Endothelial cell of hepatic sinusoid (primary cell): ENCODE measurements around the gene DUS1L.

ENCODE experiments used
- in situ Hi-C: cut with HindIII; loops from 2 replicates; pipeline ENCODE4 v1.10.0; 2017; ENCODE audit warnings: low sequenced_read_pairs

The DUS1L gene

DNA sequence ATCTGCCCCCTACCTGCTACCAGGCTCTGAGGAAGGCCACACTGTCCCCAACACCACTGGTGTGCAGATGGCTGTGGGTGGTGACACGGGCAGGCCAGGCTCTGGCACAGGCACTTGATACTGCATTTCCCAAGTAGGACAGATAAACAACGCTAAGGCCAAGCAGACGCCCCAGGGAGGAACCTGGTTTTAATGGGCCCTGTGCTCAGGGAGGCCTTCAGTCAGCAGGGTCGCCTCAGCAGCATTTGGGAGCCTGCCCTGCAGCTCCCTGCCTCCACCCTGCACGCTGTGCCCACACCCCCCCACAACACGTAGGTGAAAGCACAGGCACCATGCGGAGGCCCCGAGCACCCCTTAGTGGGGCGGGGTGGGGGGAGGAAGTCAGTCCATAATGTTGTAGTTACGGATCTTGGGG is 35.7 kb upstream of the DUS1L start:
- in situ Hi-C loops: no loop called here

DNA sequence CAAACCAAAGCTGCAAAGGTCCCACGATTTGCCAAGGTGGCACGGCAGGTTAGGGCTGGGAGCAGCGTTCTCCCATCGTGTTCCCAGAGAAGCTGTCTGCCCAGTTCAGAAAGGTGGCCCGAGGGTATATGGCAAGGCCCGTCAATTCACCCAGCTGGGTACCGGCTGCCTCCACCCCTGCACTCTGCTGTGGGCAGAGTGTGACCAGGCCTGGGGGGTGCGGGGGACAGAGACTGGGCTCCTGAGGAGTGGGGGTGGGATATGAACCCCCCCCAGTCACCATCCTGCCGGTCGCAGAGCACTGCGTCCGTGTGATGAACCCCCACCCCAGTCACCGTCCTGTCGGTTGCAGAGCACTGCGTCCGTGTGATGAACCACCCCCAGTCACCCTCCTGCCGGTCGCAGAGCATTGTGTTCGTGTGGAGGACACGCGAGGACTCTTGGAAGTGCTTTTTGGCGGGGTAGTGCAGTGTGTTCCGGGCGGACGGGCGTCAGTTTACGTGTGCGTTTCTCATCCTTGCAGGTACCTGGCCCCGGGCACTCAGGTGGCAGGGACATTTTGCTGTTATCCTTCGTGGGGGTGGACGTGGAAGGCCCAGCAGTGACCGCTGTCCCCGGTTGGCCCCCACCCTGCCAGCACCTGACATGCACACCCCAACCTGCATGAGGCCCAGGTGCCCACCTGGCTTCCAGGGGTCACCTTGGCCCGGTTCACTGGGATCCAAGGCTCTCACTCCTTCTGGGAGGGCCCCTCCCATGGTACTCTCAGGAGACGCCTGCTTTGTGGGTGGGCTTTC is 35.1 kb upstream of the DUS1L start:
- in situ Hi-C loops: no loop called here

DNA sequence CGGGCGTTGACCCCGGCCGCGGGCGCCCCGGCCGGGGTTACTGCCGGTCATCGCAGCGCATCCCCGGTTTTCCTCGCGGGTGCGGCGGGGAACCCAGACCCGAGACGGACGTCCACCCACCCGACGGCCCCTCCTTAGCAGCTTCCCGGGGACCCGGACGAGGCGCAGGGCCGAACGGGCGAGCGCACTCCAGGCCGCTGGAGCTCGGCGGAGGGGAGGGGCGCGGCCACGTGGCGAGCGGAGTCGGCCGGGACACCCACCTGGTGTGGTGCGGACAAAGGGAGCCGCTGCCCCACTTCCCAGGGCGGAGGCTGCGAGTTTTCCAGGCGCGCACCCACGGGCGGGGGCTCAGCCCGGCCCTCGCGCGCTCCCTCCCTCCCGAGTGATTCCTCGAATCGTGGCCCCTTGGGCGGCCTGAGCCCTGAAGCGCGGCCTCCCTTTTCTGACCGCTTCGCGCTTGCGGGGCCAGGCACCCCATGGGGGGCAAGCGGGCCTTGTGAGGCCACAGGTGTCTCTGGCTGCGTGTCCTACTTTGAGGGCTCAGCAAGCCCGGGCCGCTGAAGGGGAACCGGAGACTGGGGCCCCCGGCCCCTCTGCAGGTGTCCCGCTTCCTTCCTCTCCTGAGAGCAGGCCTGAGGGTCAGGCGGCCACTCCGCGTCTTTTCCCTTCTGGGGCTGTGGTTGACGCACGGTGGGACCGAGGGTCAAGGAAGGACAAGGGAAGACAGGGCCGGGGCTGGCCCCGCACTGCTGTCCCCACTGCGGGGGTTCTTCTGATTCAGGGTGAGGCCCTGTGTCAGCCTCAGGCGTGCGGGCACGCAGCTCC is 33.5 kb upstream of the DUS1L start:
- in situ Hi-C loops: no loop called here

DNA sequence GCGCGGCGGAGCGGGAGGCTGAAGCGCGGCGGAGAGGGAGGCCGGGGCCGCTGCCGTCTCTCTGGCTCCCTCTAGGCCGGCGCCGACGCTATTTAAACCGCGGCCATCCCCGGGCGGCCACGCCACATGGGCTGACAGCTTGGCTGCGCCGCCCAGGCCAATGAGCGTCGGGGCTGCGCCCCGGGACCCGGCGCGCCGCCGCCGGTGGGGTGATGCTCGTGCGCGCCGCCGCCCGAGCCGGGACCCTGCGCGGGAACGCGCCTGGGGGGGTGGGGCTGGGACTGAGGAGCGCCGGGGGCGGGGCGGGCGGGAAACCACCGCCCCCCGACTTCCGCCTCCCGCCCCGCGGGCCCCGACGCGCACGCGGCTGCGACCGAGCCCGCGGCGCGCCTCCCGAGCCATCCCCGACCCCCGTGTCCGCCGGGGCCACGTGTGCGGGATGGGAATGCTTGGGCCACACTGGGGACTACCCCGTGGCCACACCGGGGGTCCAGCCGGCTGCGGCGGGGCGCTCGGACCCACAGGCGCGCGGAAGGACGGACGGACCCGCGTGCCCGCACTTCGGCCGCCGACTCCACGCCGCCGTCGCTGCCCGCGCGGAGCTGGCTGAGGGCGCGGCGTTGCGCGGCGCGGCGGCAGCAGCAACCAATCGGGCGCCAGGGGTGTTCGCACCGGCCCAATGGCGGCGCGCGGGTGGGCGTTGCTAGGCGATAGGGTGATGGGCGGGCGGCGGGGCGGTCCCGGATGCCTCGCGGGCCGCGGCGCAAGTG is 32.8 kb upstream of the DUS1L start, which contains the start of gene FASN:
Gene FASN, minus strand, starts transcription at position 68 of the 770 bp plus-strand sequence. CDS start 1,791 bp downstream, outside the sequence.
- in situ Hi-C loops: no loop called here

DNA sequence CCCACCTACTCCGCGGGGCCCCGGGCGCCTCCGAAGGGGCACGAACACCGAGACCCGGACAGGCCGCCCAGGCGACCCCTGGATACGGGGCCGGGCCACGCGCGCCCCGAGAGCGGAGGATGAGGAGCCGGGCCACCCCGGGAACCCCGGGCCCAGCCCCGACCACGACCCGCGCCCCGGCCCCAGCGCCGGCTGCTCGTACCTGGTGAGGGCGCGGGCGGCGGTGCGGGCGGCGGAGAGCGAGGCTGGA is 32.2 kb upstream of the DUS1L start:
- in situ Hi-C loops: no loop called here

DNA sequence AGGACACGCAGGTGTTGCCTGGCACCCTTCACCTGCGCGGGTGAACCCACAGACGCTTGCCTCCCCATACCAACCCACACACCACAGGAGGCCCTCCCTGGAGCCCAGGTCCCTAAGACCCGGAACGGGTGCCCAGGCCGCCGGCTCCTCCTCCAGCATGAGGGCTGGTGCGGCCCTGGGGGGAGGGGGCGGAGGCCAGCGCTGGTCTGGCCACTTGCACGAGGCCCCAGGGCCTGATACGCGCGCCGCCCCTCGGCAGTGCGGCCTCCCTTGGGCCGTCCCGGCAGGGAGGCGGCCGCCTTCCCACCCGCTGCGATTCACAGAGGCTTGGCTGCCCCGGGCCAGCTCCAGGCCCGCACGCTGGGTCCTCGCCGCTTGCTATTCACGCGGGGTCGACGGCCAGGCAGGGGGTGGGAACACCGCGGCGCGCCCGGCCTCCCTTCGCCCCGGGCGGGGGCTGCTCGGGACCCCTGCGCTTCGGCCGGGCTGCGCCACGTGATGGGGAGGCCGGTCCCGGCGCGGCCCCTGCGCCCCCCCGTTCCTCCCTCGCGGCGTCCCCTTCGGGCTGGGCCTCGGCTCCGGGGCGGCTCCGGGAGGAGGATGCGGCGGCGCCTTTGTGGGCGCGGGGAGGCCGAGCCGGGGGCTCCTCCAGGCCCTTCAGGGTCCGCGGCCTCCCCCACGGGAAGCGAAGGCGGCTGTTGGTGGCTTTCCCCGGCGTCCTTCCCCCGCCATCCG is 31.7 kb upstream of the DUS1L start:
- in situ Hi-C loops: no loop called here

DNA sequence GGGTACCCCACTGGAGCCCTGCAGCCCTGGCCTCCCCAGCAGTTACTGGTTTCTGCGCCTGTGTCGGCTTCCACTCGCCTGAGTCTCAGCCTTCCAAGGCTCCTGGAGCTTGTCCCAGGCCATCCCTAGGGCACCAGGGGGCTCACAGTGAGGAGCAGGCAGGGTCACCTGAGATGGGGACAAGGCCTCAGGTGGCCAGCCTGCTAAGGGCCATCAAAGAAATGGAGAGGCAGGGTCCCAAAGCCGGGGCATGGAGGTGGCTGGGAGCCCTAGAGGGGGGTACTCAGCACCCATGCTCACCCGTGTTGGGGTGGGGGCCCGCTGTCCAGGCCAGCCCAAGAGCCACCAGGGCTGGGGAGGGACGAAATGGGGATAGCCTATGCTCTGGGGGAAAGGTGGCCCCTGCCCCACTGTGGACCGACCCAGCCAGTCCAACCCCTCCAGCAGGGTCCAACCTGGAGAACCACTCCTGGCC is 31.1 kb upstream of the DUS1L start:
- in situ Hi-C loops: no loop called here

DNA sequence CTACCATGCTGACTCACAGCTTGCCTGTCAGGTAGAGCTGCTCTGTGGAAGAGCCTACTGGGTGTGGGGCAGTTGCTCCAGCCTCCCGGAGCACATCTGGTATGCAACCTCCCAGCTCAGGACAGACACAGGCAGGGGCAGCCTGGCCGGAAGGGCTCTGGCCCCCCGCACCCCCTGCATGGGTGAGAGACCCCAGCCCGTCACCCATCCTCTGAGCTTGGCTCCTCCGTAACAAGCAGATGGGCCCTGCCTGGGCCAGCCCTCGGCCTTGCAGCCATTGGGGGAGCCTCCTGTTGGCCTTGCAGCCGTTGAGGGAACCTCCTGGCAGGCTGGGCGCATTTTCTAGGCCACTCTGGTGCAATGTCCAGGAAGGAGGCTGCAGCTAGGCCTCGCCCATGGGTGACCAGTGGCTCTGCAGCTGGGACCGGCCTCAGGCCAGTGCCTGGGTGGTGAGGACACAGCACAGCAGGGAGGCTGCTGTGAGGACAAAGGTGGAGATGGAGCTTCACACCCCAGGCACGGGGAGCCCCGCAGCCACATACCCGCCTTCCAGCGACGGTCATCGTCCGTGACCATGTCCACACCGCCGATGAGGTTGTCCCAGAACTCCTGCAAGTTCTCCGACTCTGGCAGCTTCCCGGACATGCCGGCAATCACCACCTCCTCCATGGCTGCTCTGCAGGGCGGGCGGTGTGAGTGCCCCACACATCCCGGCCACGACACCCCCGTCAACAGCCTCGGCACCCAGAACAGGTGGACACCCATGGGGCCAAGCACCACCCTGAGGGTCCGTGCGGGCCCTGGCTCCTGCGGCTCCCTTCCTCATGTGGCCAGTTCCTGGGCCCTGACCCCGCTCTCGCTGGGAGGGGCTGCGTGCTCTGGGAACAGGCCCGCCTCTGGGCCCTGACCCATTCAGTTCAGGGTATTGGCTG is 30.4 kb upstream of the DUS1L start:
- in situ Hi-C loops: no loop called here

DNA sequence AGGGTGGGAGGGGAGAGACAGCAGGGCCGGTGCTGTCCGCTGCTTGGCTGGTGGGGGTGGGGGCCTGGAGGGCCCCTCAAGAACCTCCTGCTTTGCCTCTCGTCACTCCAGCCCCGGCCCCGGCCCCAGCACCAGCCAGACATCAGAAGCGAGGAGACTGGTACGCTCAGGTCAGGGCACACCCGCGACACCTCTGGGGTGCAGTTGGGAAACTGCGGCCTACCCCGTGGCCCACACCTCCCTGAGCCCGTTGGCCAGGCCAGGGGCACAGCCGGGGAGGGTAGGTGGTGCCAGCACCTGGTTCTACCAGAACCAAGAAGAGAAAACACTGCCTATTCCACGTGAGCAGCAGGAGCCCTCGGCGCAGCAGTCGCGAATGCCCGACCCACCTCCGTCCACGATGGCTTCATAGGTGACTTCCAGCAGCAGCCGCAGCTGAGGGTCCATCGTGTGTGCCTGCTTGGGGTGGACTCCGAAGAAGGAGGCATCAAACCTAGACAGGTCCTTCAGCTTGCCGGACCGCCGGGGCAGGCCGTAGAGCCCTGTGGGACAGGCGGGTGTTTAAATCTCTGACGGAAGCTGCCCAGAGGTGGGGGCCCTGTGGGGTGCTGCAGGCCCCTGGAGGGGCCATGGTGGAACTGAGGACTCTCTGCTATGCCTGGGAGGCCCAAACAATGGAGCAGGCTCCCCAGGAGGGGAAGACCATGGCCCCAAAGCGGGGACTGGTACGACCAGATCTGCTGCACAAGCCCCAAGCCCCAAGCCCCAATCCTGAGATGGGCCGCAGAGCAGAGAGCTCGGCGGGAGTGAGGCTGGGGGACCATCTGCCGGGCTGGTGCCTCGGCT is 29.6 kb upstream of the DUS1L start:
- in situ Hi-C loops: no loop called here

DNA sequence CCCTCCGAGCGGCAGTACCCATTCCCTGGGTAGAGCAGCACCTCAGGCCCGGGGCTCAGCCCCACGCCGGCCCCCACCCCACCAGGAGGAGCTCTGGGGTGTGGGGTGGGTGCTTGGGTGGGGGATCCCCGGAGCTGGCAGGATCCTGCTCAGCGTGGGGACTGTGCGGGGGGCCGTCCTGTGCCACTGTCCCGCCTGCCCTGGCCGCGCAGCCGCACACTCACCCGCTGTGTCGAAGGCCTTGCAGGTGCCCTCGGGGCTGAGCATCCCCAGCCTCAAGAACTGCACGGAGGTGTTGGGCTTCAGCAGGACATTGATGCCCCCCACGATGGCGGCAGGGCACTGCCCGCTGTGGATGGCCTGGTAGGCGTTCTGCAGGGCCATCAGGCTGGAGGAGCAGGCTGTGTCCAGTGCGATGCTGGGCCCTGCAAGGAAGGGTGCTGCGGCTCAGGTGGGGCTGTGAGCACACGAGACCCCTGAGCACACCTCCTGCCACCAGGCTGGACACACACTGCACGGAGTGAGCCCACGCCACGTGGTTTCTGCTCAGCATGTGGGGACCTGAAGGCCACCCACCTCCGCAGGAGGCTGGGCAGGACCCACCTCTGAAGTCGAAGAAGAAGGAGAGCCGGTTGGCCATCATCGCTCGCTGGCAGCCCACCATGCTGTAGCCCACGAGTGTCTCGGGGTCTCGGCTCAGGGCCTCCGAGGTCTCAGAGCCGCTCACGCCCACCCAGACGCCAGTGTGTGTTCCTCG is 27.6 kb upstream of the DUS1L start:
- in situ Hi-C loops: no loop called here

DNA sequence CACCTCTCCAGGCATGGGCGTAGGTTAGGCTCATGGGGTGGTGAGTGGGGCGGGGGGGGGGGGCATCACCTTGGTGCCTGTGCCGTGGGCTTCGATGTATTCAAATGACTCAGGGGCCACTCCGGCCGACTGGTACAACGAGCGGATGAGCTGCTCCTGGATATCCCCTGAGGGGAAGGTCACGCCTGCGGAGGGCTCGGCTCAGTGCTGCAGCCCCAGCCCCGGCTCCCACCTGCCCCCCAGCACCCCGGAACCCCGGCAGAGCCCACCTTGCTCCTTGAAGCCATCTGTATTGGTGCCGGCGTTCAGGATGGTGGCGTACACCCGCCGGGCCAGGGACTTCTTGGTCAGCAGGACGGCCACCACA is 27.0 kb upstream of the DUS1L start:
- in situ Hi-C loops: no loop called here

DNA sequence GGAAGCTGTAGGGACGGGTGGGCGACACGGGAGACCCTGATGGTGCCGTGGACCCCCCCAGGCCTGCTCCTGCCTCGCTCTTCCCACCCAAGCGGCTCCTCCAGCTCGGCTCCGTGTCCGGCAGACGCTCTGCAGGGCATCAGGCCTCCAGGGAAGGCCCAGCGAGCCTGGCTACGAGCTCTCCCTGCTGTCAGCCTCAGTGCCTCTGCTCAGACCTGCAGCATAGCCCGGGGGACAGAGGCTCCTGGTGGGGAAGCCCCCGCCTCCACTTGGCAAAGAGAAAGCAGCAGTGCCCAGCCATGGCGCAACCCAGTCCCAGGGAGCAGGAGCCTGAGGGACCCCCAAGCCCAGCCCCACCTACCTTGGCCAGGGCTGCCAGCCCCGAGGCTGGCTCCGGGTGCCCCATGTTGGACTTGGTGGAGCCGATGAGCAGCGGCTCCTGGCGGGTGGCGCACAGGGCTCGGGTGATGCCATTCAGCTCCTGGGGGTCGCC is 26.5 kb upstream of the DUS1L start:
- in situ Hi-C loops: no loop called here

DNA sequence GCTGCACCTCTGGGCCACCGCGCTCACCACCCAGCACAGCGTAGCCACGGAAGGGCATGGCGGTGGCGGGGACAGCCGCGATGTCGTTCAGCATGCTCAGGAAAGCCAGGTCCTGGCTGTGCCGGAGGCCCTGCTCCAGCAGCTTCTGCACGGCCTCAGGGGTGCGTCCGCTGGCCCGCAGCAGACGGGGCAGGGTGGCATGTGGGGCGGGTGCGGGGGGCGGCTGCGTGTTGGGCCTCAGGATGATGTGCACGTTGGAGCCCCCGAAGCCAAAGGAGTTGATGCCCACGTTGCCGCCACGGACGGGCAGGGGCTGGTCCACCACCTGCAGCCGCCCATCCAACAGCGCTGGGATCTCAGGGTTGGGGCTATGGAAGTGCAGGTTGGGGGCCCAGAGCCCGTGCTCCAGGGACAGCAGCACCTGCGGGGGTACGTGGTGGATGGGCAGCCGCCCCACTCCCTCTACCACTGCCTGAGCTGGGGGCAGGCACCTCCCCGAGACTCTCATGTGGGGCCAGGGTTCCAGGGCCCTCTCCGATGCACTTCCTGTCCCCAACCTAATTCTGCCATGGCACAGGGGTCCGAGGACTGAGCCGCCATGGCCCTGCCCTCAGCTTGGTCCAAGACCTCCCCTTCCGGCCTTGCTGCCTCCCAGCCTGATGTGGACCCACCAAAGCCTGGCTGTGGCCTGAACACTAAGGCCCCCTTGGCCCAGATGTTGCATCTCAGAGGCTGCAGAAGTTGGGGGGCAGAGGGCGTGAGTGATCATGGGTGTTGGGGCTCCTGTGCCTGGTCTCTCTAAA is 25.9 kb upstream of the DUS1L start:
- in situ Hi-C loops: no loop called here

DNA sequence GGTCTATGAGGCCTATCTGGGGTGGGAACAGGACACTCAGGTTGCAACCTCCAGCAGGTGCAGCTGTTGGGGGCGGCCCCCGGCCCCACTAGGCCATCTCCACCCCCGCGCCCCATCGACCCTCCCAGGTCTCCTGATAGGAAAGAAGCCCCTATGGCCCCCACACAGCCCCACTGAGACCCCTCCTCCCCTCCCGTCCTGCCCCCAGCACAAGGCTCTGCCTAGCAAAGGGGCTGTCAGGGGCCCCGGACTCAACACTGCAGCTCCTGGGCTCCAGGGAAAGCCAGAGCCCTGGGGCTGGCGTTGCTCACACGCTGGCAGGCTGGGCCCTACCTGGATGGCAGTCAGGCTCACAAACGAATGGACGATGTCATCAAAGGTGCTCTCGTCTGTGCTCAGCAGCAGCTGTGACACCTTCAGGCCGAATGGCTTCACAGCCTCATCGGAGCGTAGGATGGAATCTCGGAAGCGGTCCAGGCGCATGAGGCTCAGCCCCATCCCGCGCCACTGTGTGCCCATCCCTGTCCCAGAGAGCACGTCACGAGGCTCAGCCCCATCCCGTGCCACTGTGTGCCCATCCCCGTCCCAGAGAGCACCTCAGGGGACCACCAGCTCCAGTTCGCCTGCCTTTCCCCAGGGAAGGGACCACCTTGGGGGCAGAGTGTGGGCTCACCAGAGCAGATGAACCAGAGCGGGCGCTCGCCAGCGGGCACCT is 25.1 kb upstream of the DUS1L start:
- in situ Hi-C loops: no loop called here

DNA sequence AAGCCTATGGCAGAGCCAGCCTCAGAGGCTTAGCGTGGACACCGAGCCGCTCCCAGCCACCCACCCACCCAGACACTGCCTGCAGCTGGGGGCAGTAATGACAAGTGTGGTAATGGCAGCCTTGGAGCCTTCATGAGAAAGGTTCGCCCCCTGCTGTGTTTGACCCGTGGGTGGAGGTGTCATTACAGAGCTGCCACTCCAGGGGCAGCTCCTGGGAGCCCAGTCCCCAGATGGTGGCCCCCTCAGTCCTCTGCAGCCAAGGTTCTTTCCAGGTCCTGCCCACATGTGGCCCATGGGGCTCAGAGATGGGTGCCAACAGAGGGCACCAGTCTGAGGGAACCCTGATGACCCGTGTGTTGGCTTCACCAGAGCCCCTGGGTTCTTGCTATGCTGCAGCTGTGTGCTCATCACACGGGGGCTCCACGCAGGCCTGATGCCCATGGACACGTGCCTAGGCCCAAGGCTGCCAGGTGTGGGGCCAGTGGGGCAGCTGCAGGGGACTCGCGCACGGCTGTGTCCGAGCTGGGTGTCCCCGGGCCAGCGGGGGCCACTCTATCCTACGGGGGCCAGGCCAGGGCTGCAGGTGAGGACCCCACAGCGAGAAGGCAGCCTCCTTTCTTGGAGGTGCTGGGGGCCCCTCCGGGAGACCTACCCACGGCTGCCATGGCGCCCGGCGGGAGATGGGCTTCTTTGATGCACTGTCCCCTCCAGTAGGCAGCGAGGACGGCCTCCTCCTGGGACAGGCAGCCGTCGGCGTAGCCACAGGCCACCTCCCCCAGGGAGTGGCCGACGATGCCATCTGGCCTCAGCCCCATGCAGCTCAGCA is 24.3 kb upstream of the DUS1L start:
- in situ Hi-C loops: no loop called here
